ENCODE results near the gene PACS2. TPM values are rescaled to one million over a fixed set of nuclear protein-coding genes. Genes with fewer than 3 reads are reported as not detected.

PACS2 gene
- polyA plus RNA-seq, 3 donors = 3.1 to 87.0 (median 3.7) TPM

GRCh38 chr14:105420974-105421674, 106.6 kb downstream of the PACS2 start:
- Histone ChIP-seq H3K9ac (ENCODE audit: insufficient read depth, low read length, poor library complexity, severe bottlenecking) (peak overlapping the region; percentile 60), H4K20me1 (ENCODE audit: insufficient read depth, low read length) (peaks cover 46% of the 10 kb centered on the region), H3K36me3 (replicated peaks in 1 of 2; ENCODE audit: control insufficient read depth in 1 of 2, insufficient read depth in 2 of 2, low read length in 2 of 2) (peaks cover 8 to 10% of the 10 kb centered on the region in 2 donors), H3K27ac (ENCODE audit: low read depth in 1 of 2, low read length in 2 of 2) (no peak overlapping the region), H3K4me1 (ENCODE audit: control insufficient read depth in 1 of 2, insufficient read depth in 2 of 2, low read length in 2 of 2) (peaks cover 26 to 34% of the 10 kb centered on the region in 2 donors), H3K79me2 (ENCODE audit: insufficient read depth, low read length) (peaks cover 57% of the 10 kb centered on the region), H3K27me3 (ENCODE audit: control insufficient read depth in 2 of 2, insufficient read depth in 2 of 2, low read length in 2 of 2) (peaks cover 0 to 5% of the 10 kb centered on the region in 2 donors), H3K9me3 (replicated peaks in 1 of 2; ENCODE audit: control insufficient read depth in 1 of 2, insufficient read depth in 1 of 2, low read length in 2 of 2) (no peaks in the 10 kb centered on the region), H3K4me3 (replicated peaks in 1 of 3; ENCODE audit: low read depth in 2 of 3, low read length in 3 of 3) (peak overlapping the region in 2 of 3 experiments; percentile 62 to 76), H3K4me2 (replicated peaks; ENCODE audit: extremely low read depth, low read length, poor library complexity, severe bottlenecking) (peak overlapping the region; percentile 74), H2AFZ (ENCODE audit: insufficient read depth, low read depth, low read length, poor library complexity, severe bottlenecking) (no peak overlapping the region)
- TF ChIP-seq CTCF (IDR thresholded peaks at IDR 0.05) = no peak
- peak overlapping the region in 3 of 7 donors; percentile 20 to 80 (median 46) for H3K27ac Mint-ChIP-seq
- 47% methylated on average over 15 of the region's 23 CpGs for WGBS (ENCODE audit: insufficient coverage)
- DNase-seq = no peak
- peaks cover 6 to 11% (median 6%) of the 10 kb centered on the region in 3 donors for H3K27me3 Mint-ChIP-seq (ENCODE audit: low read depth in 3 of 3)
- H3K4me1 Mint-ChIP-seq = peaks cover 28% of the 10 kb centered on the region
- peak overlapping the region; percentile 76 to 89 for H3K4me3 Mint-ChIP-seq
- H3K36me3 Mint-ChIP-seq = peaks cover 5 to 27% of the 10 kb centered on the region in 2 donors
- peaks cover 0 to 3% (median 0%) of the 10 kb centered on the region in 7 donors for H3K9me3 Mint-ChIP-seq
- intact Hi-C loops (cut with micrococcal nuclease) = no loop called here

- H3K9ac ChIP-seq (ENCODE audit: insufficient read depth, low read length, poor library complexity, severe bottlenecking) = peak overlapping the region; percentile 60
- Mint-ChIP-seq H3K4me3 (peak overlapping the region; percentile 60 to 63), H3K4me1 (peaks cover 28% of the 10 kb centered on the region), H3K27me3 (ENCODE audit: low read depth in 3 of 3) (peaks cover 2 to 11% (median 6%) of the 10 kb centered on the region in 3 donors), H3K27ac (peak overlapping the region in 1 of 7 donors; percentile 41), H3K9me3 (peaks cover 0 to 3% (median 0%) of the 10 kb centered on the region in 7 donors), H3K36me3 (peaks cover 12 to 35% of the 10 kb centered on the region in 2 donors)
- WGBS (ENCODE audit: insufficient coverage) = 33% methylated on average over 27 of the region's 32 CpGs
- peaks cover 0 to 2% of the 10 kb centered on the region in 2 donors for H3K9me3 ChIP-seq (replicated peaks in 1 of 2; ENCODE audit: control insufficient read depth in 1 of 2, insufficient read depth in 1 of 2, low read length in 2 of 2)
- intact Hi-C loops (cut with micrococcal nuclease) = no loop called here
- H3K4me3 ChIP-seq (replicated peaks in 1 of 3; ENCODE audit: low read depth in 2 of 3, low read length in 3 of 3) = peak overlapping the region in 1 of 3 experiments; percentile 76
- peaks cover 66% of the 10 kb centered on the region for H3K79me2 ChIP-seq (ENCODE audit: insufficient read depth, low read length)
- H3K4me2 ChIP-seq (replicated peaks; ENCODE audit: extremely low read depth, low read length, poor library complexity, severe bottlenecking) = peak overlapping the region; percentile 74
- peaks cover 26 to 34% of the 10 kb centered on the region in 2 donors for H3K4me1 ChIP-seq (ENCODE audit: control insufficient read depth in 1 of 2, insufficient read depth in 2 of 2, low read length in 2 of 2)
- peaks cover 8 to 18% of the 10 kb centered on the region in 2 donors for H3K36me3 ChIP-seq (replicated peaks in 1 of 2; ENCODE audit: control insufficient read depth in 1 of 2, insufficient read depth in 2 of 2, low read length in 2 of 2)
- H3K27ac ChIP-seq (ENCODE audit: low read depth in 1 of 2, low read length in 2 of 2) = no peak overlapping the region
- peaks cover 0 to 5% of the 10 kb centered on the region in 2 donors for H3K27me3 ChIP-seq (ENCODE audit: control insufficient read depth in 2 of 2, insufficient read depth in 2 of 2, low read length in 2 of 2)
- no peak overlapping the region for H2AFZ ChIP-seq (ENCODE audit: insufficient read depth, low read depth, low read length, poor library complexity, severe bottlenecking)
- no peak for TF ChIP-seq CTCF (IDR thresholded peaks at IDR 0.05)
- no peak for DNase-seq
- peaks cover 54% of the 10 kb centered on the region for H4K20me1 ChIP-seq (ENCODE audit: insufficient read depth, low read length)
Measured at GRCh38 chr14:105421723-105422615, 107.4 kb downstream of the PACS2 start.
